Sigmoid colon (tissue), 7 donors: ENCODE data around the gene ZNF136. TPM values are rescaled to one million over a fixed set of nuclear protein-coding genes. Genes with fewer than 3 reads are reported as not detected.

Source experiments
- DNase-seq: peaks from one replicate; pipeline ENCODE4 v3.0.0-alpha.2; 2019
- H3K27ac ChIP-seq, 4 donors: fragments of 200-600 bp; sonication (generic); one replicate each; pipeline ENCODE4 v1.5.1; 2016 to 2019; ENCODE audit warnings: mild to moderate bottlenecking in 1 of 4
- H3K27me3 ChIP-seq, 3 donors: fragments of 200-600 bp; sonication (generic); one replicate each; pipeline ENCODE4 v1.5.1; 2019; ENCODE audit warnings: mild to moderate bottlenecking in 1 of 3
- H3K36me3 ChIP-seq, 4 donors: fragments of 200-600 bp; sonication (generic); one replicate each; pipeline ENCODE4 v1.5.1; 2016 to 2019
- H3K4me1 ChIP-seq, 4 donors: fragments of 200-600 bp; sonication (generic); one replicate each; pipeline ENCODE4 v1.5.1; 2017 to 2019
- H3K4me3 ChIP-seq, 4 donors: fragments of 200-600 bp; sonication (generic); one replicate each; pipeline ENCODE4 v1.5.1; 2017 to 2019; ENCODE audit warnings: mild to moderate bottlenecking in 2 of 4, moderate library complexity in 1 of 4
- H3K9me3 ChIP-seq, 4 donors: fragments of 200-600 bp in 3 of 4; sonication (generic) in 3 of 4; one replicate each; pipeline versions ENCODE4 v1.5.1 to v1.6.1; 2013 to 2019
- EP300 ChIP-seq, 4 donors: sonication (generic); formaldehyde crosslinking; IDR thresholded peaks; one replicate each; pipeline ENCODE4 v1.6.1; 2017; ENCODE audit warnings: antibody characterized with exemption in 4 of 4
- POLR2A ChIP-seq, 2 donors: fragments of 450-650 bp; IDR thresholded peaks; one replicate each; pipeline ENCODE4 v1.6.1; 2016; ENCODE audit warnings: antibody characterized with exemption in 2 of 2, mild to moderate bottlenecking in 2 of 2, moderate library complexity in 2 of 2
- POLR2AphosphoS5 ChIP-seq, 4 donors: sonication (generic); formaldehyde crosslinking; IDR thresholded peaks; one replicate each; pipeline ENCODE4 v1.6.1; 2017; ENCODE audit warnings: antibody characterized with exemption in 4 of 4
- WGBS, 2 donors: extraction: QIAGEN DNeasy Blood & Tissue Kit; methylation state at CpG; one replicate each; pipeline ENCODE4 v1.1.7; 2013; 5-methylcytosine and 5-hydroxymethylcytosine counted together
- intact Hi-C: fragments of 100-400 bp; cut with DNase I; formaldehyde crosslinking; loops from one replicate; pipeline ENCODE4 v1.15.1; 2023
- polyA plus RNA-seq, 3 donors: library from polyadenylated mRNA; stranded (reverse); fragments of 200-250 nt; gene quantifications; one replicate each; pipeline ENCODE4 v1.2.3, GENCODE V29; 2013
- total RNA-seq, 4 donors: library from RNA; depleted of rRNA; stranded (reverse); fragments of >200 nt; gene quantifications; one replicate each; pipeline ENCODE4 v1.1.0, GENCODE V29; 2016
- TF ChIP-seq, protein P1 (sequence below), 4 experiments: fragments of 450-650 bp in 3 of 4; fragments of 200-600 bp in 1 of 4; IDR thresholded peaks; one replicate each; pipeline ENCODE4 v1.5.1; 2016 to 2019; ENCODE audit warnings: antibody characterized with exemption in 4 of 4, mild to moderate bottlenecking in 3 of 4, moderate library complexity in 2 of 4
- donor health status: healthy with polysubstance abuse.
- donor health status: Bipolar disorder and iron deficiency.
- donor health status: healthy.

ZNF136 gene
- total RNA-seq = 10 to 100 TPM in 2 of 4 donors, 1 to 10 TPM in 2; 9.2 to 15.5 (median 10.1) TPM
- 1 to 10 TPM; 1.6 to 4.7 (median 3.6) TPM for polyA plus RNA-seq

DNA sequence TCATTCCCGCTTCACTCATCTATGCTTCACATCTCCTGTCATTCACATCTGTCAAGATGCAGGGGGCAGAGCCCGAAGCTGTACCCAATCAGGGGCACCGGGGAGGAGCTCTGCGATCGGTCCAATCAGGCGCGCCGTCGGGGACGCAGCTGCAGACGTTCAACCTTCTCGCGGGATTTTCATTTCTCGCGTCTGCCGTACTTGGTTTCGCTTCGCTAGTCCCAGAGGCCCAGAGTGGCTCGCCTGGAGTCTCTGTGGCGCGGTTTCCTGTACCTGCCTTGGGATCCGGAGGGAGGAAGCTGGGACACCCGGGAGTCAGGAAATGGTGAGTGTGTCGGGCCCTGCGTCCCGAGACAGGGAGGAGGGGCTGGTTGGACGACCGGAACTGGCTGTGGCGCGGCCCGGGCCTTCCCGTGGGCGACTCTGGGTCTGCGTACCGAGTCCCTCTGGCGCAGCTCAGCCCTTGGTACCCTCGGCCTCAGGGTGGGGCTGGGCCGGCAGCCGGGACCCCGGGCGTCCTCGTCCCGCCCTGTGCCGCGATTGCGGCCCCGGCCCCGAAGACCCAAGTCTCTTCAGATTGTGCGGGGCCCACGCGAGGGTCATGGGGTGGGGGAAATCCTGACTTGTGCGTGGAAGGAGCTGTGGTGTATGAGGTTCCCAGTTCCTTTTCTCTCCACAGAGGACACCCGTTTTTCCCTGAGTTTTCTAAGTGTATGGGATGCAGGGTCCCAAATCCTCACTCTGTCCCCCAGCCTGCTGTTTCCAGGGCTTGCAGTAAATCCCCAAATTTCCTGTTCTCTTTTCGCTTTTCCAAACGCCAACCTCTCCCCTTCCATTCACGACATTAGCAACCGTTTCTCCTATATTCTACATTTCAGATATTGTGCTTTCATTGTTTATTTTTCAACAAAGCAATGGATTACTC lies at the start of gene ZNF136:
Gene ZNF136, plus strand, starts transcription at position 215 of the 925 bp plus-strand sequence. Its CDS starts 108 bp downstream, at position 323.
- intact Hi-C loops = no loop called here
- Histone ChIP-seq H3K27ac (peak within 1 kb of the TSS; percentile 96 to 99 (median 98)), H3K4me1 (peaks cover 0 to 41% (median 30%) of the 10 kb centered on the region in 4 donors), H3K27me3 (no peaks in the 10 kb centered on the region), H3K36me3 (peaks cover 0 to 8% (median 2%) of the 10 kb centered on the region in 4 donors), H3K9me3 (no peaks in the 10 kb centered on the region), H3K4me3 (peak within 1 kb of the TSS; percentile 90 to 99 (median 95))
- 0% methylated on average over 57 of the region's 57 CpGs for WGBS, 2 donors
- peak; percentile 97 for DNase-seq
- TF ChIP-seq POLR2A (IDR thresholded peaks at IDR 0.05) = peak; percentile 81 to 85
- TF ChIP-seq EP300 (IDR thresholded peaks at IDR 0.05) = no peak
- TF ChIP-seq POLR2AphosphoS5 (IDR thresholded peaks at IDR 0.05) = peak; percentile 91 to 97 (median 96)
- TF ChIP-seq, protein P1, sequence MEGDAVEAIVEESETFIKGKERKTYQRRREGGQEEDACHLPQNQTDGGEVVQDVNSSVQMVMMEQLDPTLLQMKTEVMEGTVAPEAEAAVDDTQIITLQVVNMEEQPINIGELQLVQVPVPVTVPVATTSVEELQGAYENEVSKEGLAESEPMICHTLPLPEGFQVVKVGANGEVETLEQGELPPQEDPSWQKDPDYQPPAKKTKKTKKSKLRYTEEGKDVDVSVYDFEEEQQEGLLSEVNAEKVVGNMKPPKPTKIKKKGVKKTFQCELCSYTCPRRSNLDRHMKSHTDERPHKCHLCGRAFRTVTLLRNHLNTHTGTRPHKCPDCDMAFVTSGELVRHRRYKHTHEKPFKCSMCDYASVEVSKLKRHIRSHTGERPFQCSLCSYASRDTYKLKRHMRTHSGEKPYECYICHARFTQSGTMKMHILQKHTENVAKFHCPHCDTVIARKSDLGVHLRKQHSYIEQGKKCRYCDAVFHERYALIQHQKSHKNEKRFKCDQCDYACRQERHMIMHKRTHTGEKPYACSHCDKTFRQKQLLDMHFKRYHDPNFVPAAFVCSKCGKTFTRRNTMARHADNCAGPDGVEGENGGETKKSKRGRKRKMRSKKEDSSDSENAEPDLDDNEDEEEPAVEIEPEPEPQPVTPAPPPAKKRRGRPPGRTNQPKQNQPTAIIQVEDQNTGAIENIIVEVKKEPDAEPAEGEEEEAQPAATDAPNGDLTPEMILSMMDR (IDR thresholded peaks at IDR 0.05) = no peak

DNA sequence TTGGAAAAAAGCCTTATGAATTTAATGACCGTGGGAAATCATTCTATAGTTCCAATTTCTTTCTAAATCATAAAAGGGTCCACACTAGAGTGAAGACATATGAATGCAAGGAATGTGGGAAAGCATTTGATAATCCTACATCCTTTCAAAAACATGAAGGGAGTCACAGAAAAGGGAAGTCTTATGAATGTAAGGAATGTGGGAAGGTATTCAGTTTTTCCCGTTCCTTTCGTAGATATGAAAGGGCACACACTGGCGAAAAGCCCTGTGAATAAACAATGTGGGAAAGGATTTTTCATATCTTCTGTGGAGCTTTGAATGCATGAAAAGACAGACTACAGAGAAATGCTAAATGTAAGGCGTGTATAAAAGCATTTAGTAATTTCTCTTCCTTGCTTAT lies 49.8 kb upstream of the ZNF136 start:
- TF ChIP-seq EP300 (IDR thresholded peaks at IDR 0.05) (no peak), POLR2AphosphoS5 (IDR thresholded peaks at IDR 0.05) (no peak), POLR2A (IDR thresholded peaks at IDR 0.05) (no peak)
- TF ChIP-seq, protein P1 (IDR thresholded peaks at IDR 0.05) = no peak
- no peaks in the 10 kb centered on the region for H3K4me1 ChIP-seq
- no peaks in the 10 kb centered on the region for H3K27me3 ChIP-seq
- H3K36me3 ChIP-seq = peaks cover 9 to 23% (median 15%) of the 10 kb centered on the region in 4 donors
- intact Hi-C loops = no loop called here
- no peak for DNase-seq
- peaks cover 0 to 15% (median under 1%) of the 10 kb centered on the region in 4 donors for H3K9me3 ChIP-seq
- no peak overlapping the region for H3K4me3 ChIP-seq
- 93 to 97% methylated on average over 5 of the region's 5 CpGs for WGBS, 2 donors
- no peak overlapping the region for H3K27ac ChIP-seq

DNA sequence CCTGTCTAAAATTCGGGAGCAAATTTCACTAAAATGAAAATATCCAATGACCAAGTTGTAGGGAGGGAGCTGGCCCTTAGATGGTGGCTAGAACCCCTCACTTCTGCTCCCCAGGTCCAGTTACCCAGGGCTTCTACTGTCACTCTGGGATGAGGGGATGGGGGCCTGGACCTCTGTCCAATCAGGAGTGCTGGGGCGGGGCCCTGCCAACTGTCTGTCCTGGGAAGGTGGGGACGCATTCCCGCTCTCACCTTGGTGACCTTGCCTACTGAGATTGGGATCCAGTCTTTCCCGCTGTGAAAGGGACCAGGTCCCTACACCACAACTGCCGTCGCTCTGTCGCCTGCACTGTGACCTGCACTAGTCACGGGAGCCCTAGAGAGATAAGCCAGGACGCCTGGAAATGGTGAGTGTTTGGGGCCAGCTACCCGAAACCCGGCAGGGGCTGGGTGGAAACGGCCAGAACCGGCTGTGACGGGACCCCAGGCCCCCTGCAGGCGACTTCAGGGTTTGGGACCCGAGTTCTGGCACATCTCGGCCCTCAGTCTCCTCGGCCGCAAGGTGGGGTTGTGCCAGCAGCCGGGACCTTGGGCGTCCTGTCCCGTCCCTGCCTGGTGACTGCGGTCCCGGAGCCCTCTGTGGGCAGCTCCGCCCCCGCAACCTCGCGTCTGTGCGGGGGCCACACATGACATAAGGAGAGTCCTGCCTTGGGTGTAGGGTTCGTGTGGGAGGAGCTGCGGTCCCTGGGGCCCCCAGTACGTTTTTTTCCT lies 45.5 kb upstream of the ZNF136 start:
- H3K4me3 ChIP-seq = no peak overlapping the region
- H3K36me3 ChIP-seq = peaks cover 0 to 9% (median 3%) of the 10 kb centered on the region in 4 donors
- no peaks in the 10 kb centered on the region for H3K27me3 ChIP-seq
- TF ChIP-seq EP300 (IDR thresholded peaks at IDR 0.05) (no peak), POLR2AphosphoS5 (IDR thresholded peaks at IDR 0.05) (no peak), POLR2A (IDR thresholded peaks at IDR 0.05) (no peak)
- TF ChIP-seq, protein P1 (IDR thresholded peaks at IDR 0.05) = no peak
- H3K27ac ChIP-seq = no peak overlapping the region
- peaks cover 0 to 4% (median 0%) of the 10 kb centered on the region in 4 donors for H3K9me3 ChIP-seq
- 80 to 86% methylated on average over 33 of the region's 33 CpGs for whole genome bisulfite sequencing, 2 donors
- DNase-seq = no peak
- H3K4me1 ChIP-seq = no peaks in the 10 kb centered on the region
- intact Hi-C loops = no loop called here

DNA sequence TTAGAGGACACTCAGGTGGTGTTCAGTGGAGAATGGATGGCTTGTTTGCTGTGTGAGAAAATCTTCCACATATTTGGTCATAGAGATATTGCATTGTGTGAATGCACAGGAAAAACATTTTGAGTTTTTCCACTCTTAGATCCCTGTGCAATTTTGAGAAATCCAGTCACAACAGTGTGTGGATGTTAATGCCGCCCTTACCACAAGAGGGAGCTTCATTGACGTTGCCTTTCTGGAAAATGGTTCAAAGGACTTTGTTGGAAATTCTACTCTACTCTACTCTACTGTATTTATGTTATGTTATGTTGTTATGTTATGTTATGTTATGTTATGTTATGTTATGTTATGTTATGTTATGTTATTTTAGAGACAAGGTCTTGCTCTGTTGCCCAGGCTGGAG lies 36.2 kb upstream of the ZNF136 start:
- Histone ChIP-seq H3K36me3 (peaks cover 0 to 3% (median 0%) of the 10 kb centered on the region in 4 donors), H3K4me1 (no peaks in the 10 kb centered on the region), H3K27me3 (no peaks in the 10 kb centered on the region), H3K4me3 (no peak overlapping the region), H3K27ac (no peak overlapping the region), H3K9me3 (peaks cover 0 to 4% (median under 1%) of the 10 kb centered on the region in 4 donors)
- WGBS, 2 donors = 35 to 36% methylated on average over 2 of the region's 2 CpGs
- intact Hi-C loops = no loop called here
- TF ChIP-seq EP300 (IDR thresholded peaks at IDR 0.05) = no peak
- TF ChIP-seq, protein P1 (IDR thresholded peaks at IDR 0.05) = peak in 3 of 4 experiments; percentile 26 to 53 (median 29)
- TF ChIP-seq POLR2A (IDR thresholded peaks at IDR 0.05) = no peak
- DNase-seq = no peak
